GM12874 (cell line): ENCODE results near the gene SLC39A11.

Experiments
- CTCF ChIP-seq: IDR thresholded peaks from 2 replicates; pipeline ENCODE4 v1.5.1; 2011; ENCODE audit warnings: low read depth, mild to moderate bottlenecking, control low read depth, low read length, moderate library complexity; ENCODE audit not compliant: insufficient read depth

Gene SLC39A11

GRCh38 chr17:73096211-73096610, 3.7 kb upstream of the SLC39A11 start:
- no peak for TF ChIP-seq CTCF

- no peak for TF ChIP-seq CTCF
Observed at GRCh38 chr17:73093286-73093685, 798 bp upstream of the SLC39A11 start.

- no peak for TF ChIP-seq CTCF
Observed at GRCh38 chr17:73091770-73092522, 542 bp downstream of the SLC39A11 start.

- TF ChIP-seq CTCF = no peak
Observed at GRCh38 chr17:73091410-73091769, 1.1 kb downstream of the SLC39A11 start.

GRCh38 chr17:73090396-73091202, 1.9 kb downstream of the SLC39A11 start:
- no peak for TF ChIP-seq CTCF

GRCh38 chr17:73089322-73090317, 2.9 kb downstream of the SLC39A11 start:
- no peak for TF ChIP-seq CTCF

- TF ChIP-seq CTCF = no peak
Observed at GRCh38 chr17:73088561-73088960, 3.9 kb downstream of the SLC39A11 start.
